ENCODE measurements around the gene TRIM29.

TRIM29 gene

DNA sequence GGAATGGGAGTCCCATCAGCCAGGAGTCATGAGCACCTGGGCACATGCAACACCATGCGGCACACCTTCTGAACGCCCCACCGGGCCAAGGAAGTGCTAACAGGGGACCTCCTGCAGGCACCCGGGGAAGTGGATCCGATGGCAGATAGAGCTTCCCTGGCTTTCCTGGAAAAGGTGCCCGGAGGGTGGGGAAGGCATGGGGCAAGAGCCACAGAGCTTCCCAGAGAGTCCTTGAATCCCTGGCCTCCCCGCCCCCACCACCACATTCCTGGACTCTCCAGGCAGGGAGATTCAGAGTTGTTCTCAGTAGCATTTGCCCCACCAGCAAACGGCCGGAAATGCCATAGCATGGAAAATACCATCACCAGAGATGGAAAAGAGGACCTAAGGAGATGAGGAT lies 8.3 kb downstream of the TRIM29 start:
- no peak for DNase-seq
- H3K4me3 ChIP-seq (ENCODE audit: insufficient read depth, low read depth, low read length, poor library complexity, severe bottlenecking): no peak overlapping the region
- no peaks in the 10 kb centered on the region for H3K36me3 ChIP-seq (ENCODE audit: control insufficient read depth, insufficient read depth, low read length)
- no peaks in the 10 kb centered on the region for H3K27me3 ChIP-seq (replicated peaks; ENCODE audit: control insufficient read depth, insufficient read depth, low read length, poor library complexity, severe bottlenecking)
- no peaks in the 10 kb centered on the region for H3K9me3 ChIP-seq (ENCODE audit: control insufficient read depth, low read length)
- H3K27ac ChIP-seq (ENCODE audit: insufficient read depth, low read length, poor library complexity, severe bottlenecking): no peak overlapping the region
- no peaks in the 10 kb centered on the region for H3K4me1 ChIP-seq (ENCODE audit: control insufficient read depth, insufficient read depth, low read length, poor library complexity, severe bottlenecking)

DNA sequence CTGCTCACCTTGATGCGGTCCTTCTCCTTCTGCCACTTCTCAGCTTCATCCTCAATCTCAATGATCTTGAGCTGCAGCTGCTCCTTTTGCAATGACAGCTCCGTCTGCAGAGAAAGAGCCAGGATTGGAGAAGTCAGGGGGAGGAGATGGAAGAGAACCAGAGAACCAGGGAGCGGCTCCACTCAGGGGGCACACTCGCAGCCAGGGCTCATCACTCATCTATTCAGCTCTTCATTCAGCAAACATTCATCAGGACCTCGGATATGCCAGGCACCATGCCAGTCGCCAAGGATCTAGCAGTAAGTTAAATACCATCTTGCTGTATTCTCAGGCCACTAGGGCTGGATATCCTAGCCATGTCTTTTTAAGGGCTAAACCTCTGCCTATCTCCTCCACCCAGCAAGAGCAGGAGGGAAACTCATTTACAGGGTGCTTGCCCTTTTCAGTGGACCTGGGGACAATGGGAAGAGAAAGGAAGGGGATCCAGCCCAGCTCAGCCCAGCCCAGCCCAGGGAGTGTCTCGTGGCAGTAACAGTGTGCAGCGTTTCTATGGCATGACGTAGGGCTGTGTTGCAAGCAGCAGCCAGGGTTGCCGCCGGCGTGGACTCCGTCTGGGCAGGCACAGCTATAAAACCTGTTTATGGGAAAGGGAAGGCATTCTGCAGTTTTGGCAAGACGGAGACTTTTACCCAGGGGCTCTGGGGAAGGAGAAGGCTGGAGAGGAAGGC lies 9.4 kb downstream of the TRIM29 start:
- no peak for DNase-seq
- H3K27ac ChIP-seq (ENCODE audit: insufficient read depth, low read length, poor library complexity, severe bottlenecking): no peak overlapping the region
- no peaks in the 10 kb centered on the region for H3K36me3 ChIP-seq (ENCODE audit: control insufficient read depth, insufficient read depth, low read length)
- H3K4me1 ChIP-seq (ENCODE audit: control insufficient read depth, insufficient read depth, low read length, poor library complexity, severe bottlenecking): no peaks in the 10 kb centered on the region
- no peaks in the 10 kb centered on the region for H3K27me3 ChIP-seq (replicated peaks; ENCODE audit: control insufficient read depth, insufficient read depth, low read length, poor library complexity, severe bottlenecking)
- no peaks in the 10 kb centered on the region for H3K9me3 ChIP-seq (ENCODE audit: control insufficient read depth, low read length)
- H3K4me3 ChIP-seq (ENCODE audit: insufficient read depth, low read depth, low read length, poor library complexity, severe bottlenecking): no peak overlapping the region

DNA sequence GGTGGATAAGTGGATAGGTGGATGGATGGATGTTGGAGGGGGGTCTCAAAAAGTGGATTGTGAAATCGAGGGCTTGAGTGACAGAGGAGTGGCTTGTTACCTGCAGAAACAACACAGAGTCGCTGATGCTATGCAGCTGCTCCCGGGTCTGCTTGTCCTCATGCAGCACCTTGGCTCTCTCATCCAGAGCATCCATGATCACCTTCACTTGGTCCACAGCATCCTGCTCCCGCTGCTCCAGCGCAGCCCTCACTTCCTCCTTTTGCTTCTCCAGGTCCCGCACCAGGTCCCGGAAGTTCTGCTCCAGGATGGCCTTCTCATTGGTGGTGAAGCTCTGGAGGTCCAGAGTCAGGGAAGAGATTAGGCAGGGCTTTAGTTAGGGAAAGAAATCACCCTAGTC lies 10.7 kb downstream of the TRIM29 start:
- Histone ChIP-seq H3K9me3 (ENCODE audit: control insufficient read depth, low read length) (no peaks in the 10 kb centered on the region), H3K4me1 (ENCODE audit: control insufficient read depth, insufficient read depth, low read length, poor library complexity, severe bottlenecking) (no peaks in the 10 kb centered on the region), H3K36me3 (ENCODE audit: control insufficient read depth, insufficient read depth, low read length) (no peaks in the 10 kb centered on the region), H3K27ac (ENCODE audit: insufficient read depth, low read length, poor library complexity, severe bottlenecking) (no peak overlapping the region), H3K4me3 (ENCODE audit: insufficient read depth, low read depth, low read length, poor library complexity, severe bottlenecking) (no peak overlapping the region), H3K27me3 (replicated peaks; ENCODE audit: control insufficient read depth, insufficient read depth, low read length, poor library complexity, severe bottlenecking) (no peaks in the 10 kb centered on the region)
- DNase-seq: no peak

DNA sequence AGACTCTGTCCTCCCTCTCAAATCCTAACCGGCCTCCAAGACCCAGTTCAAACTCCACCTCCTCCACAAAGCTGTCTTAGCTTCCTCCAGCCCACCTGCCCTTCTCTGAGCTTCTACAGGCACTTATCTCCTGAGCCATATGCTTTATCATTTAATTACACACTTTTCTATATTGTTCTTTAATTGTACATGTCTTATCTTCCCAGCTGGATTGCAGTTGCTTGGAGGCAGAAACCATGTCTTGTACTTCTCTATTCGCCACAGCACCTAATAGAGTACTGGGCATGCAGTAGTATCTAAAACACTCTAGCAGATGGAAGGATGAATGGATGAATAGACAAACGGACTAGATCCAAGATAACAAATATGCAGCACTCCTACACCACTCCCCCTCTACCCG lies 11.3 kb downstream of the TRIM29 start:
- Histone ChIP-seq H3K27ac (ENCODE audit: insufficient read depth, low read length, poor library complexity, severe bottlenecking) (no peak overlapping the region), H3K4me1 (ENCODE audit: control insufficient read depth, insufficient read depth, low read length, poor library complexity, severe bottlenecking) (no peaks in the 10 kb centered on the region), H3K27me3 (replicated peaks; ENCODE audit: control insufficient read depth, insufficient read depth, low read length, poor library complexity, severe bottlenecking) (no peaks in the 10 kb centered on the region), H3K4me3 (ENCODE audit: insufficient read depth, low read depth, low read length, poor library complexity, severe bottlenecking) (no peak overlapping the region), H3K9me3 (ENCODE audit: control insufficient read depth, low read length) (no peaks in the 10 kb centered on the region), H3K36me3 (ENCODE audit: control insufficient read depth, insufficient read depth, low read length) (no peaks in the 10 kb centered on the region)
- no peak for DNase-seq

DNA sequence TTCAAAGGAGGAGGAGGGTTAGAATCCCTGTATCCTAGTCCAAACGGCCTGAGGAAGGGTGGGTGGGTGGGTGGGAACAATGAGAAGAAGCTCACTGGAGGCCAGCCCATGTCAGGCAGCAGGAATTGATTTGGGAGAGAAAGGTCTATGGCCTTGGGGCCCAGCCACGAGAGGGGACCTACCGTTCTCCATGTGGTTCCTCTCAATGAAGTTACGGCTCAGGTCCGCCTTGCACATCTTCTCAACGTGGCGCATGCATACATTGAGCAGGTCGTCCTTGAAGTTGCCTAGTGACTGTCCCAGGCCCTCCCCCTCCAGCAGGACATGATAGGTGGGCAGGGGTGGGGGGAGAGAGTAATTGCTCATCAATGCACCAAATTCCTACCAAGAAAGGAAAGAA lies 12.4 kb downstream of the TRIM29 start:
- Histone ChIP-seq H3K4me1 (ENCODE audit: control insufficient read depth, insufficient read depth, low read length, poor library complexity, severe bottlenecking) (no peaks in the 10 kb centered on the region), H3K9me3 (ENCODE audit: control insufficient read depth, low read length) (no peaks in the 10 kb centered on the region), H3K4me3 (ENCODE audit: insufficient read depth, low read depth, low read length, poor library complexity, severe bottlenecking) (no peak overlapping the region), H3K27ac (ENCODE audit: insufficient read depth, low read length, poor library complexity, severe bottlenecking) (no peak overlapping the region), H3K36me3 (ENCODE audit: control insufficient read depth, insufficient read depth, low read length) (no peaks in the 10 kb centered on the region), H3K27me3 (replicated peaks; ENCODE audit: control insufficient read depth, insufficient read depth, low read length, poor library complexity, severe bottlenecking) (no peaks in the 10 kb centered on the region)
- no peak for DNase-seq

DNA sequence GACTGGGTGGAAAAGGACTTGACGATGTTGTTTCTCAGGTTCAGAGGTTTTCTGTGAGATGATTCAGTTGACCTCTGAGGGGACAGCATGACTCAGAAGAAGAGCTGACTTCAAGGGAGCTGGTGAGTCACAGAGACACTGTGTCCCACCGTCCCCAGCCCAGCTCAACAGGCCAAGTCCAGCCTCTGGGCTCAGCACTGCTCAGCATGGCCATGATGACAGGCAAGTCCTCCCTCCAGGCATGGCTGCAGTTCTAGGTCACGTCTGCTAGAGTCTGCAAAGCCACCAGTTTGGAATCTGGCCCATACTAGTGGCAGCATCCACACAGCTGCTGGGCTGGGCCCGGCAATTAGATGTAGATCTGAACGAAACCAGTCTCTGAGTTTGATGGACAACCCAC lies 12.9 kb downstream of the TRIM29 start:
- H3K9me3 ChIP-seq (ENCODE audit: control insufficient read depth, low read length): no peaks in the 10 kb centered on the region
- no peak for DNase-seq
- no peaks in the 10 kb centered on the region for H3K27me3 ChIP-seq (replicated peaks; ENCODE audit: control insufficient read depth, insufficient read depth, low read length, poor library complexity, severe bottlenecking)
- H3K4me1 ChIP-seq (ENCODE audit: control insufficient read depth, insufficient read depth, low read length, poor library complexity, severe bottlenecking): no peaks in the 10 kb centered on the region
- no peaks in the 10 kb centered on the region for H3K36me3 ChIP-seq (ENCODE audit: control insufficient read depth, insufficient read depth, low read length)
- no peak overlapping the region for H3K27ac ChIP-seq (ENCODE audit: insufficient read depth, low read length, poor library complexity, severe bottlenecking)
- H3K4me3 ChIP-seq (ENCODE audit: insufficient read depth, low read depth, low read length, poor library complexity, severe bottlenecking): no peak overlapping the region

DNA sequence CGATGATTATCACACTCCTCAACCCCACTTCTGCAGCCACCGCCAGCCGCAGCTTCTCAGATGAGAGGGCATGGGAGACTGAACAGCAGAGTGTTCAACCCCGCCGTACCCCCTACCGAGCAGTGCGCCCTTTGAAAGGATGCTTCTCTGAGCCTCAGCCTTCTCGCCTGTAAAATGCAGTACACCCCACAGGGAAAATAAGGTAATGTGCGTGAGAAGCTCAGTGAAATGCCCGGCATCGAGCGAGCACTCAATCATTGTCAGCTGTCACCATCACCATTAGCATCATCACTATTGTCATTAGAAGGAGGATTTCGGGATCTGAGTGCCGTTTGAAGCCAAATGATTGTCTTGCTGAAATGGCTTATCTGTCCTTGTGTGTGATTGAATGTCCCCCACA lies 13.6 kb downstream of the TRIM29 start:
- H3K36me3 ChIP-seq (ENCODE audit: control insufficient read depth, insufficient read depth, low read length): no peaks in the 10 kb centered on the region
- H3K27ac ChIP-seq (ENCODE audit: insufficient read depth, low read length, poor library complexity, severe bottlenecking): no peak overlapping the region
- no peaks in the 10 kb centered on the region for H3K27me3 ChIP-seq (replicated peaks; ENCODE audit: control insufficient read depth, insufficient read depth, low read length, poor library complexity, severe bottlenecking)
- H3K4me1 ChIP-seq (ENCODE audit: control insufficient read depth, insufficient read depth, low read length, poor library complexity, severe bottlenecking): no peaks in the 10 kb centered on the region
- DNase-seq: no peak
- no peaks in the 10 kb centered on the region for H3K9me3 ChIP-seq (ENCODE audit: control insufficient read depth, low read length)
- H3K4me3 ChIP-seq (ENCODE audit: insufficient read depth, low read depth, low read length, poor library complexity, severe bottlenecking): no peak overlapping the region

DNA sequence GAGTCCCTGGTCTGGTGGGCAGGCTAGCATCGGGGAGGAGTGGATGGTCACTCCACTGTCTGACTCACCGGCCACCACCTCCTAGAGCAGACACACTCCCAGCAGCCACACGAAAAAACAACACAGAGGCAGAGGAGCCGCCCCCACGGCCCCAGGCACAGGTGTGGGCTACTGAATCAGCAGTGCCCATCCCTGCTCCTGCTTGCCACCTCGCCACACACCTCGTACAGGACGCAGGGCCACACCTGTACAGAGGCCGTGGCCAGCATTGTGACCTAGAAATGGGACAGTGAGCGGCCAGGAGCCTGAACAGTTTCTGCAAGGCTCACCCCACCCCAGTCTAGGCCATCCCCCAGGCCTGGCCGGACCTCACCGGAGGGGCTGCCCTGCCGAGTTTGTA lies 14.0 kb downstream of the TRIM29 start:
- Histone ChIP-seq H3K9me3 (ENCODE audit: control insufficient read depth, low read length) (no peaks in the 10 kb centered on the region), H3K36me3 (ENCODE audit: control insufficient read depth, insufficient read depth, low read length) (no peaks in the 10 kb centered on the region), H3K27ac (ENCODE audit: insufficient read depth, low read length, poor library complexity, severe bottlenecking) (no peak overlapping the region), H3K27me3 (replicated peaks; ENCODE audit: control insufficient read depth, insufficient read depth, low read length, poor library complexity, severe bottlenecking) (no peaks in the 10 kb centered on the region), H3K4me3 (ENCODE audit: insufficient read depth, low read depth, low read length, poor library complexity, severe bottlenecking) (no peak overlapping the region), H3K4me1 (ENCODE audit: control insufficient read depth, insufficient read depth, low read length, poor library complexity, severe bottlenecking) (no peaks in the 10 kb centered on the region)
- no peak for DNase-seq

DNA sequence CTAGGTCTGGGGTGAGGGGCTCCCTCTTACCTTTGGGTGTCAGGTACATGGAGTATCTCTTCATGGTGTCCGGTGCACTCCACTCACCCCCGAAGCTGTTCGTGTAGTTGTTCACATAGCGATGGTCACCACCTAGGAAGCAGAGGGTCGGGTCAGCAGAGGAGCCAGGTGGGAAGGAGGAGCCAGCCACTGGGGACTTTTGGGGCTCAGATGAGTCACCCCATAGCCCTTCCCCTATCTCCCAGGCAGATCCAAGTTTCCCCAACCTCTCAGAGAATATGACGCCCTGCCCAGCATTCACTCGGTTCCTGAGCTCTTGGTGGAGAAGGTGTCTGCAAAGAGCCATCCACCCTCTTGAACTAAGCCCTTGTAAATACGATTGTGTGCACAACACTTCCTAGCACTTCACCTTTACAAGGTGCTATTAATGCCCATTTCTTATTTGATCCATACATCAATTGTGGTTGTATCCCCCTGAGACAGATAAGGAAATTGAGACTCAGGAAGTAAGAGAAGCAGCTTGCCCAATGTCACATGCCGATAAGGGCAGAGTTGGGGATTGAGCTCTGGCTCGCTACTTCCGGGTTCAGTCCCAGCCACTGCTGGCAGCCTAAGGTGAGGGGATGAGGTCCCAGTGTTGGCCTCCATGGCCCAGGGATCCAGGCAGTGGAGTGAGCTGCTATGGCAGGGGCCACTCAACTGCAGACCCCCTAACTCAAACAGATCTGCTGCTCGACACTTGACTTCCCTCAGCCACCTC lies 14.8 kb downstream of the TRIM29 start:
- H3K27me3 ChIP-seq (replicated peaks; ENCODE audit: control insufficient read depth, insufficient read depth, low read length, poor library complexity, severe bottlenecking): no peaks in the 10 kb centered on the region
- no peak overlapping the region for H3K27ac ChIP-seq (ENCODE audit: insufficient read depth, low read length, poor library complexity, severe bottlenecking)

DNA sequence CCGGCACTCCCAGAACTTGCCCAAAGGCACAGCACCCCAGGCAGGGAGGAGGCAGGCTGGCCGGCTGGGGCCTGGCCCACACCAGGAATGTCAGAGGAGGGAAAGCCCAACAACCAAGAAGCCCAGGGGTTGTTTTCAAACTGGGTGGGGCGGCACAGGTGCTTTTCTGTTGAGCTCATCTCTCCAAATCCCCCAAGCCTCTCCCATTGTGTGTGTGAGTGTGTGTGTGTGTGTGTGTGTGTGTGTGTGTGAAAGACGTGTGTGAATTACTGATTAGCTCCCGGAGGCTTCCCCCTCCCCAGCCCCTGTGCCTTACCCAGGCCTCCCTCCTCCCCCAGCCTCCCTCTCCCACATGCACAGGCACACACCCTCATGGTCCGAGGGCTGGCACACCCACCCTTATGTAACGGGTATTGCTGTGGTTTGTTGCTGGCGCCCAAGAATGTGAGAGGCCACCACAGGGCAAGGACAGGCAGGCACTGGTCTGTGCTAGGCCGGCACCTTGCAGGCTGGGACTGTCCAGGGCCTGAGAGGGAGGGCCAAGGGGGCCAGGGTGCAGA lies 15.9 kb downstream of the TRIM29 start:
- no peak overlapping the region for H3K4me3 ChIP-seq (ENCODE audit: insufficient read depth, low read depth, low read length, poor library complexity, severe bottlenecking)
- DNase-seq: no peak
- H3K36me3 ChIP-seq (ENCODE audit: control insufficient read depth, insufficient read depth, low read length): no peaks in the 10 kb centered on the region
- H3K27me3 ChIP-seq (replicated peaks; ENCODE audit: control insufficient read depth, insufficient read depth, low read length, poor library complexity, severe bottlenecking): no peaks in the 10 kb centered on the region
- H3K9me3 ChIP-seq (ENCODE audit: control insufficient read depth, low read length): no peaks in the 10 kb centered on the region
- no peaks in the 10 kb centered on the region for H3K4me1 ChIP-seq (ENCODE audit: control insufficient read depth, insufficient read depth, low read length, poor library complexity, severe bottlenecking)
- no peak overlapping the region for H3K27ac ChIP-seq (ENCODE audit: insufficient read depth, low read length, poor library complexity, severe bottlenecking)

More for the DNA sequence above, 14.8 kb downstream of the TRIM29 start:
- Histone ChIP-seq H3K4me3 (ENCODE audit: insufficient read depth, low read depth, low read length, poor library complexity, severe bottlenecking) (no peak overlapping the region), H3K9me3 (ENCODE audit: control insufficient read depth, low read length) (no peaks in the 10 kb centered on the region), H3K4me1 (ENCODE audit: control insufficient read depth, insufficient read depth, low read length, poor library complexity, severe bottlenecking) (no peaks in the 10 kb centered on the region), H3K36me3 (ENCODE audit: control insufficient read depth, insufficient read depth, low read length) (no peaks in the 10 kb centered on the region)
- DNase-seq: no peak
